GM04504 (cell line): ENCODE results near the gene FNDC1.

Experiments used
- DNase-seq: peaks from one replicate; pipeline ENCODE4 v3.0.0-alpha.2; 2012; ENCODE audit warnings: low read depth

The FNDC1 gene

DNA sequence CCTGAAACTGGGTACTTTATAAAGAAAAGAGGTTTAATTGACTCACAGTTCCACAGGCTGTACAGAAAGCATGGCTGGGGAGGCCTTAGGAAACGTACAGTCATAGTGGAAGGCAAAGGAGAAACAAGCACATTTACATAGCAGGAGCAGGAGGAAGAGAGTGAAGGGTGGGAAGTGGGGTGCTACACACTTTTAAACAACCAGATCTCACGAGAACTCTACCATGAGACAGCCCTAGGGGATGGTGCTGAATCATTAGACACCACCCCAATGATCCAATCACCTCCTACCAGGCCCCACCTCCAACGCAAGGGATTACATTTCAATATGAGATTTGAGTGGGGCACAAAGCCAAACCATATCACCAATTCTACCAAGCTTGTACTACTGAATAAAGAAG is 7.4 kb upstream of the FNDC1 start:
- DNase-seq = no peak

DNA sequence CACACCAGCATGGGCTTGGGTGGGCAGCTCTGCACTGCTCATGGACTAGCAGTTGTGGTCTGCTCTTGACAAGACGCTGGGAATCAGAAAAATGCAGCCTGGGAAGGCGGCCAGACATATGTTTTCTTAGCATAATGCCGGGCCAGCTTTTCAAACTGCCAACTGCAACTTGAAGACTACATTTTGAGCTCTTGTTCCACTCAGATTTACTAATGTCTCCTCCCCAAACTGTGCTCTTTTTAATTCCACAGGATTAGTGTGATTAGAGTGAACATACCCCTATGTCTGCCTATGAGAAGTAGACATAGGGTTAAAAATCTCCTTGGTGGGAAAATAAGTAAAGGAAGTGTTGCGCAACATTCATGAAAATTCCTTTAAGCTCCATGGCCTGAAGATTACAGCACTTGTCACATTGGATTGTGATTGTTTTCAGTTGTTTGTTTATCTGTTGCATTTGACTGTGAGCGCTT is 5.3 kb upstream of the FNDC1 start:
- no peak for DNase-seq

DNA sequence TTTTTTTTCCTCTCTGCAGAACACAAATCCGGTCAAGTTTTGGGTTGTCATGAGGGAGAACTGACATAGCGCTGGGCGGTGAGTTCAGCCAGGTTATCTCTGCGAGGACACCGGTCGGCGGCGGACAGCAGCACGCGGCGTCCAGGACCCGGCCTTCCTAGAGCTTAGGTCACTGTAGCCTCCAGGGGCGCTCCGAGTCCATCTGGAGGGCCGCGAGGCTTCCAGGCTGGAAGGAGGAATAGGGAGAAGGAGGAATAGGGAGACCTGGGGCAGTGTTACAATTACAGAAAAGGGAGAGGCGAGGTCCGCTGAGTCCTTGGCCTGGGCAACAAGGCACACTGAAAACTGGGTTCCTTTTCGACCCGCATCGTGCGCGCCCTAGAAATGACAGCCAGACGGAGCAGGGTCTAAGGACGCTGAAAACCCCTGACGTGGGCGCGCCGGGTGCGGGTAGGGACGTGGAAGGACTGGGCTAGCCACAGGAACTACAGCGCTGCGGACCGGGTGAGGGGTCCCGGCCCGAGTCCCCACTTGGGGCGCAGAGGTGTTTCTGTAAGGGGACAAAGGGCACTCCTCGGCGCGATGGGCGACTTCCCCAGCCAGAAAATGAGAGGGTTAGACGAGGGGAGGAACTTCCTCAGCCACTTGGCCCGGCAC is 536 bp upstream of the FNDC1 start:
- DNase-seq = no peak

DNA sequence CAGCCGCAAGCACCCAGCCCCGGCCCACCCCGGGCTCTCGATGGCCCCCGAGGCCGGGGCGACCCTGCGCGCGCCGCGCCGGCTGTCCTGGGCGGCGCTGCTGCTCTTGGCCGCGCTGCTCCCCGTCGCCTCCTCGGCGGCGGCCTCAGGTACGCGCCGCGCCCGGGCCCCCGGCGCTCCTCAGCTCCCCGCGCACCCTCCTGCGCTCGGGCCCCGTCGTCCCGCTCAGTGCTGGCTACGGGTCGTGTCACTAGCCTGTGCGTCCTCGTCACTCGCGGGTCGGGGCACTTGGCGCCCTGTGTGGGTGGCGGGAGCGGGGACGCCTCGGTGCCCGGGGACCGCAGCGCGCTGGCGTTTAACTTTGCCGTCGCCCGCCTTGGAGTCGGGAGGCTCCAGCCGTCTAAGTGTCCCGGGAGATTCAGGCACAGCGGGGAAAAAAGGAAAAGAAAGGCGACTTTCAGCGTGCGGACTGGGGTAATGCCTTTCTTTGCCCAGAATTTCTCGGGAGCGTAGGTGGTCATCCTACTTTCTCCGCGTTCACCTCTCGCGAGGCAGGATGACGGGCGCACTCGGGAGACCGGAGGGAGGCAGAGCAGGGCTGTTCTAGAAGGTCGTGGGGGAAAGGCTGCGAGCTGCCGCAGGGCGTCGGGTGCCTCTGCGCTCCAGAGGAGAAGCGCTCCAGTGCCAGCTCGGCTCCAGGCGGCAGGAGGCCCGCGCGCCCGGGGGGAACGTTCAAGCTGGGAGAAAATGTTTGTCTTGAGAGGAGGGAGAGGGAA is 545 bp downstream of the FNDC1 start:
- DNase-seq = no peak

DNA sequence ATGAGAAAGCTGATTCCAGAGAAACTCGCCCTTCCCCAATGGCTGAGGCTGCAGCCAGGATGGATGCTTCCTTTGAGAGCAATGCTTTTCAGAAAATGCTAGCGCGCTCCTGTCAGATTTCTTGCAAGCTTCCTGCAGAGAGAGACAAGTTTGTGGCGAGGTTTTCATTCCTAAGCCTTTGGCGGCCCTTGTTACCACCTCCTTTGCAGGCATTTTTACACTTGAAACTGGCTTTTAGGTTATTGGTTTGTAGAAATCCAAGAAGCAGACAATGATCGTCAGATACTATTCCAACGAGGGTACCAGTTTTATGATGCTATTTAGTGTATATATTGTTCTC is 1.1 kb downstream of the FNDC1 start:
- DNase-seq = no peak

DNA sequence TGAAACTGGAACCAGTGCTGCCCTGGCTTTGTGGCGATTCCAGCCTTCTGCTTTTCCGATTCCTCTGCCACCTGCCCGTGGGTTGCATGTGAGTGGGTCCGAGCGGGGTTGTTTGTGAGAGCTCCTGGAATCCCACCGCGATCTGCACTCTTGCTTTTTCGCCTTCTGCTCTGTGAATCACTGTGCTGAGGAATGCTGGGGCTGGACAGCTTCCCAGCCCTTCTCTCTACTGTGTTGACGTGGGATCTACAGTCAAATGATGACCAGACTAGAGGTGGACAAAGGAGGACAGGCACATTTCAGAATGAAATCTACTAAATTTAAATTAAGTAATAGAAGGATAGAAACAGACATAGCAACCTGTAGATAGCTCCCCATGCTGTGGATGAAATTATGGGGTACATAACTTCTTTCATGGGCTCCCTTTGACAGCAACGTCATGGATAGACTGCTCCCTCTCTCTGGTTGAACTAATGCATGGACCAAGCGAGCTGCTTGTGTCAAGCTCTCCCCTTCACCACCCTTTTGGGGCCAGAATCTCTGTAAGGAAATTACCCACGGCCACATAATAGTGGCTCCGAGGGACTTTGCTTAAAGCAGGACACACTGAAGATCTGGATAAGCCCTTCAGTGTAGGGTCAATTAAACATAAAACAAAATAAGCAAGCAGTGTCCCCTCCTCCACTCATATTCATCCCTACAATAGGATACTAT is 2.0 kb downstream of the FNDC1 start:
- no peak for DNase-seq

DNA sequence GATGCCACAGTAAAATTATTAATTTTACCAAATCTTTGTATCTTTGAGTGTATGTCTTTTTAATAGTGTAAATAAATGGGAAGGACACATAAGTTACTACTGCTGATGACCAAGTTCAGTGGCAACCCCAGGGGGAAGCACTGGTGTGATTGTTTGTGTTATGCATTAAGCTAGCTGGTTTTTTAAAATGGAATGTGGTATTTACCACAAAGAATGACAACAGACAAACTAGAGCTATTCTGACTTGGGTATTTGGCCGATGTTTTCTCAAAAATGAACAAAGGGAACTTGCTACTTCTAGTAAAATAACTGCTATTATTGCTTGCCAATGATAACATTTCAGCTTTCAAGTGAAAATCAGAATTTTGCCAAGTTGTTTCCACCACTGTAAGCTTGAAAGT is 2.9 kb downstream of the FNDC1 start:
- DNase-seq = no peak

DNA sequence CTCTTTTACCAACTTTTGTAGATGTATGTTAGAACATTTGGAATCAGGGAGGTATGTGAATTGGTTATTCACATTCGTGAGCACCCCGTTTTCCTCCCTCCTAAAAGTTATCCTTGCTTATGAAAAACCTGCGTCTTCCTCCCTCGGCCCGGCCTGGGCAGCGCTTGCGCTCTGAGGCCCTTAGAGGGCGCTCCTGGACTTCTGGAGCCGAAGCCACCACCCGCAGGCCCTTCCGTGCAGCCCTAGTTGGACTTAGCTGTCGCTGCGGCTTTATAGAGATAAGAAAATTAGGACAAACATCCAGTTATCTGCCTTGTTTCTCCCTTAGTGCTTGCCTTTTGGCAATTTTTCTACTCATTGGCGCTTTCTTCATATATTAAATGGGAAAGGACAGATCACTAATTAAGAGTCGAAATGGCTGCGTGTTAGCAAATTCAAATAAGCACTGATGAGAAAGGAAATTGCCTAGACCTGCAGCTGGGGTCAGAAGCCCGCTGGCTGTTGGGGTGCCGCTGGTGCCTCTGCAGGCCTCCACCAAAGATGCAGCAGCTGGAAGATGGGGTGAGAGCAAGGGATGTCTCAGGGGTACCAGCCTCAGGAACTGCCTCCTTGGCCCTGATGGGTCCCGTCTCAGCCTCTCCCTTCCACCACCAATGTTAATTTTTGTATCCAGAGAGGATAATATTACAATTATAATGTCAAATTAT is 5.2 kb downstream of the FNDC1 start:
- DNase-seq = no peak

DNA sequence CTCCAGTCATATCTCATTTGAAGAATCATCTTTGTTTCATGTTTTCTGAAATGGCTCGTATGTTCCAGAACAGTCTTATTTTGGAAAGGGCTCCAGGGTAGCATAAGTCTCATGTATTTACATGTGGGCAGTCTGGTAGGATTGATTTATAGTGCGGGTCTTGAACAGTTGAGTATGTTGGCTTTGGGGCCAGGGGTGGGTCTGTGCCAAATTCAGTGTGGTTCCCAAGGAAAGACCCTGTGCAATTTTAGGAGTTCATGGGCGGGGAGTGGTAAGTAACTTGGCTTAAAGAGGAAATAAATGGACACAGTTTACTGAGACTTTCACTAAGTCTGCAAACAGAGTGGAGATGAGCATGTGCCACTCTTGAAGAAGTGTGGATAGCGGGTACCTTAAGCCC is 7.7 kb downstream of the FNDC1 start:
- DNase-seq = no peak

DNA sequence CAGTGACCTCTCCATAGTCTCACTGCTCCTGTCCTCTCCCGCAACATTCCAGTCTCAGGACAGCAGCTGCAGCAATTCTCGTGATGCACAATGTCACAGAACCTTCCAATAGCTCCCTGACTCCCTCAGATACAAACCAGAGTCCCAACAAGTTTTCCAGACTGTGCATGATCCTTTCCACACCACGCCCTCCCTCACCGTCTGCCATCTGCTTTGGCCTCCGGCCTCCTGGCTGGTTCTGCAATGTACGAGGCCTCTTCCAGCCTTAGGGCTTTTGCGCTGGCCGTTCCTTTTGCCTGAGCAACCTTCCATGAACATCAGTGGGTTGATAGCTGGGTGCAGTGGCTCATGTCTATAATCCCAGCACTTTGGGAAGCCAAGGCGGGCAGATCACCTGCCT is 9.6 kb downstream of the FNDC1 start:
- no peak for DNase-seq

DNA sequence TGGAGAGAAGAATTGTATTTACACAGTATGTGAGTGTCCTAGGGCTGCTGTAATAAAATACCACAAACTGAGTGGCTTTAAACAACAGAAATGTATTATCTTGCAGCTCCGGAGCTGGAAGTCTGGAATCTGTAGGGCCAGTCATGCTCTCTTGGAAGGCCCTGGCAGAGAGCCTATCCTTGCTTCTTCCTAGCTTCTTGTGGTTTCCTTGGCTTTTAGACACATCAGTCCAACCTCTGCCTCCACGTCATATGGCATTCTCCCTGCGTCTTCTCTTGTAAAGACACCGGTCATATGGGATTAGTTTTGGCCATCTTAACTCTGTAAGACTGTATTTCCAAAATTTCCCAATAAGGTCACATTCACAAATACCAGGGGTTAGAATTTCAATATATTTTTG is 10.8 kb downstream of the FNDC1 start:
- no peak for DNase-seq

DNA sequence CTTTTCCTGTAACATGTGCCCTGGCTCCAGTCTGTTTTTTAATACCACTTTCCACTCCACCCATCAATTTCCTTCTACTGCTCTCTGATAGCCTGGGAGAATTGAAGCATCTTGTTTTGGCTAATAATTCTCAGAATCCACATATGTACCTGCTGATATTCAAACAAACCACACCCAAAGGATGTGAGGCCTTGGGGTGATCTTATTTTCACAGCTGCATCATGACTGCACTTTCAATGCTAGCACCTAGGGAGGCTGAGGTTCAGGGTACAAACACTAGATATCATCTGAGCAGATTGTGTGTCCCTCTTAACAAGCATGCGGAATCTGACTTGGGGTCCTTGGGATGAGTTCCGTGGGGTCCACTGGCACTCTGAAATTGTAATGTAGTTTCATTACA is 12.7 kb downstream of the FNDC1 start:
- DNase-seq = no peak

DNA sequence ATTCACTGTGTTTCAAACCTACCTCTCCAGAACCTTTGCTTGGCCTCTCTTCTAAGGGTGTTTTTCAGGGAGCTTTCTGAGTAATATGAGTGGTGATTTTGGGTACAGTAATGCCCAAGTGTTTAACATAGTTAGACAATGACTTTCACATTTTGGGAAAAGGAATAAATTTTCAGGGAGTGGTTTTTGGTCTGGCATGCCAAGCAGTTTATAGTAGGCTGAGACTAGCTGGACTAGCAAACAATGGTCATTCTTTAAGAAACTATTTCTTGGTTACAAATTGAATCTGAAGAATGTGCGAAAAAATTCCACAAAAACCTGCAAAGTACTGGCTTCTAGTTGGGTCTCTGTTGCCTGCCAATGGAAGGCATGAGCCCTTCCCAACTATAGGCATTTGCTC is 15.4 kb downstream of the FNDC1 start:
- no peak for DNase-seq

DNA sequence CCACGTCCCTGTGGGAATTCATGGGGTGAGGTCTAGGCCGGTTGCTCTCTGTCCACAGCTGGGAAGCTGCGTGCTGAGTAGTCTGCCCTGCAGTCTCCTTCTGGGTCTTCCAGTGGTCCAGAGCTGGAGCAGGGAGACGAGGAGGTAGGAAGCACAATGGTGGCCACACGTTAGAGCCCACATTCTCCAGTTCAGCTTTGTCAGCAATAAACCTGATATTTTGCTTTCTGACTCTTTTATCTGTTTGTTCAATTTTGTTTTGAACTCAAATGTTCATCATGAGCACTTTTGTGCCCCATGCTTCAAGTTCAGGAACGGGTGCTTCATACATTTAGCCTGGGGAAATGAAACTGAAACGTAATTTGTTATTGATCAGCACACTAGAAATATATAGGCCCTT is 21.3 kb downstream of the FNDC1 start:
- no peak for DNase-seq

DNA sequence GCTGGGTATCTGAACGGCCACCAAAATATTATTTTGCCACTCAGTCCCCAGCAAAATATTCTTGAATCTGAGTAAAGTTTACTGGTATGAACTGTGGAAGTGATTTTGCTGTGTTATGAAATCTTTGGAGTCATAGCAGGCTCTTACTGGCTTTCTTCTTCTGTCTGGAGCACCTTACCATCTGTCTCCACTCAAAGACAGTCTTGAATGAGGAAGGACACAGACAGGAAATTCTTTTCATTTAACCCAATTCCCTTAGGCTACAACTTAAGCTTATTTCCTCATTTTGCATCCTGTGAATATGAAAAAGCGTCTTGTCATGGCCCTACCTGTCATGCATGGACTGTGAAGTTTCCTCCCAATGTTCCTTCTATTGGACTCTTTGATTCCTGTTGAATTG is 24.7 kb downstream of the FNDC1 start:
- DNase-seq = no peak

DNA sequence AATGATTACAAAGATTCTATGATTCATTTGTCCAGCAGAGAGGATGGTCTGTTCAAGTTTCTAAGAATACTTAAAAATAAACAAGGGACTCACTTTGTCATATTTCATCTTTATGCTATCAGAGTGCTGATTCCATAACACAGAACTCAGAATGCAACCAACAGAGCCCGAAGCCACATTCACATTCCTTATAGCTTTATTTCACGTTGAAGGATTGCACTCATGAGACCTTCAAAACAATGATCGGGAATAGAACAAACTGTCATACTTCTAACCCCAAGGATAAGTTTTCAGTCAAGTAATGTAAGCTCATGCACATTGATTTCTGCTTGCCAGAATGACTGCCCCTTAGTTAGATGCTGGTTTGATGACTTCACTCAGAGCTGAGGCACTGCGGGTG is 25.2 kb downstream of the FNDC1 start:
- DNase-seq = no peak

DNA sequence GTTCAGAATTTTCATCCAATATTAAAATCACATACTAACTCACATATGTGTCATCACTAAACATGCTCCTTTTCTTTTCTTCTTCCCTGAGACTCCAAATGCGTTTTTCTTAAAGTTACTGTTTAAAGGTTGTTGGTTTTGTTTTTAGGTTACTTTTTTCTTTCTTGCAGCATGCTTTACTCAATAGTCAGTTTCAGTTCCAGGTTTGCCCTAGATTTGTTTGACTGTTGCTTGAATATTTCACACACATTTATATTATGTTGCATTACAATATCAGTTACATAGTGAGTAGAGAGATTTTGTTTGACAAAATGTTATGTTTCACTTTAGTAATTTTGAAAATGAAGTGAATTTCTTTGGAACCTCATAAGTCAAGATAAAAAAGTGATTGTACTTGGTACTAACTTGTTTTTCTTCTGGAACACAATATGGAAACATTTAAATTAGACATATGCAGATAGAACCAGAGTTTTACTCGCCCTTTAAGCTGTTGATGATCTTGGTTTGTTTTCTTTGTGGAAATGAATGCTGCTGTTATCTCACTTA is 27.3 kb downstream of the FNDC1 start:
- DNase-seq = no peak

DNA sequence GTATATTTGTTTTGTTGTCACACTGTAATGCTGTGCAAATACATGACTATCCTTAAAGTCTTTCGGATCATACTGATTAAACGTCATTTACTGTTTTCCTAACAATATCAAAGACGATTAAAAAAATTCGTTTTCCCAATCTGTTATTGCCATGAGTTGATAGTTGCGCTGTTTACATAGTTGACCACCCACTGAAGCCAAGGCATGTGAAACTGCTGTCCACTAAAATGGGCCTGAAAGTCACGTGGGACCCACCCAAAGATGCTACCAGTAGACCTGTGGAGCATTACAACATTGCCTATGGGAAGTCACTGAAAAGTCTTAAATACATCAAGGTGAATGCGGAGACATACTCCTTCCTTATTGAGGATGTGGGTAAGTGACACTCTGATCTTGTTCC is 28.1 kb downstream of the FNDC1 start:
- no peak for DNase-seq

DNA sequence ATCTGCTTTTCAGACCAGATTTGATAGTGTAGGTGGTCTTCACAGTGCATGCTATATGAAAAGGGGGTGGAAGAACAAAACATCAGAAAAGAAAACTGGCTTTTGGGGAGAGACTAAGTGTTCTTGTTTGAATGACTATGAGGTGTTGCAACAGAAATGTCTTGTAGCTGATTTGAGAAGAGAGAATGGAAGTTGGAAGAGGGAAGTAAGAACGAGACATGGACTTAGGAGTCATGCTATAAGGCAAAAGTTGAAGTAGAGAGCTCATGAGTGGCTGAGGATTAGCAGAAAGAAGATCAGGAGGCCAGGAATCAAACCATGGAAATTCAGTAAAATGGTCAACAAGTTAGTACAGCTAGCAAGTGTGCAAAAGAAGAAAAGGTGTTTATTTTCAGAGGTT is 32.1 kb downstream of the FNDC1 start:
- DNase-seq = no peak

DNA sequence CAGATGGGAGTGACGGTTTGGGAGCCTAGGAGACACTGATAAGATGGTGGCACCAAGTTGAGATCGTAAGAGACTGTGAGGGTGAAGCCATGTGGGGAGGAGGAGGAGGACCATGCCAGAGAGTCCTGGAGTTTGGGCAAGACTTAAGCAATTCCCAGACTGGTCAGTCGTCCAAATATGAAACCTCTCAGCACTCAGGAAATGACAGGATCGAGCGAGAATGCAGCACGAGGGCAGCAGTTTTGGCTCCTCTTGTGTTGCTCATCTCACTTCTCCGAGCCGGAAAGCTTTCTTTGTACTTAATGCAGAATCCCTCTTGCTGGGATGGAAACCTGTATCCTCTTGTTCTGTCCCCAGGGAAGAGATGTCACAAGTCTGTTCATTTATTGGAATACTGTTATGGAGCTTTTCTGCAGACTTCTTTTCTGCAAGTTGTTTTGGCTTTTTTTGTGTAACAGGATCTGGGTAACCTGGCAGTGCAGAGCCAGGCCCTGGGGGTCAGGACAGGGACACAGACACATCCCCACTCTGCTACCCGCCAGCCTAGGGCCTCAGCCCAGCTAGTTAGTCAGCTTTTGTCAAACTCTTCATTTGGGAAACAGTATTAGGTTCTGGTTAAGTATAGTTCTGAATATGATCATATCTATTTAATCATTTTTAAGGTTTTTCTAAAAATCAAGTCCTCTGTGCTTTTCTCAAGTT is 34.3 kb downstream of the FNDC1 start:
- peak; percentile 92 for DNase-seq

DNA sequence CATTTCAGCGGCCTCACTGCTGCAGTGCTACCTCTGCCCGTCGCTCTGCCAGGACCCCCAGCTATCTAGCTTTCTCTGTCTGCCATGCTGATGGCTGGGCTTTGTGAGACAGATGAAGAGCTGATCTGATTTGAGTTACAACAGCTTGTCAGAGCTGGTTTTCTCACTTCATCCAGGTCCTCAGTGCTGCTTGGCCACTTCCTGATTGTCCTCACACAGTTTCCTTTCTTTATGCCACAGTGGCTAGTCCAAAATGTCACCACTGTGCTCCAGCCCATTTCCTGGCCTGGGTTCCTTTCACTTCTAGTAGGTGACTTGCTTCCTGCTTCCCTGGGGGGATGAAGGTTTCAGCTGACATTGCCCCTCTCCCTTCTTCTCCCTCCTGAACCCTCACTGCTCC is 35.4 kb downstream of the FNDC1 start:
- DNase-seq = no peak

DNA sequence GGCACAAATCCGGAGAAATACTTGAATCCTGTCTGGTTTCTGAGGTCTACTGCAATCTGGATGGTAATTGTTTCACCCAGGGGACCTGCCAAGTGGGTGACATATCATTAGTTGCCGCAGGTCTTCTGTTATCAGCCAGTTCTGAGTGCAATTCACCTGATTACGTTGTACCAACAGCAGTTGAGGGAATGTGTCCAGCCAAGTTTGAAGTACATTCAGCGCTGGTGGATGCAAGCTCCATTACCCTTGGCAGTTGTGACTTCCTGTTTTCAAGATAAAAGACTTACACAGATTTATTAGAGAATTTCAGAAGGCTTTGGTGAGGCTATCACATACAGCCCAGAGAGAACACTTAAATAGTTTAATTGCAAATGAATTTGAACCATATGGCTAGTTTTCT is 42.8 kb downstream of the FNDC1 start:
- DNase-seq = no peak
